Panc1 (cell line): ENCODE measurements around the gene WWOX. TPM values are rescaled to one million over a fixed set of nuclear protein-coding genes. Genes with fewer than 3 reads are reported as not detected.

ENCODE experiments used
- ATAC-seq: fragments of 200-7000 bp; cut with Tn5 transposase; 2 replicates; pipeline ENCODE4 v1.9.1; 2020; ENCODE audit warnings: mild to moderate bottlenecking, moderate library complexity
- BruUV-seq: library from RNA; stranded (reverse); fragments of 400-500 nt; replicated peaks from 2 replicates; lab custom pipeline; 2021; lab: Mats Ljungman, UMichigan
- CTCF ChIA-PET: fragments of 300-600 bp; sonication (Branson Sonifier 250); formaldehyde crosslinking; loops from one replicate; lab custom pipeline; 2022; ENCODE audit warnings: antibody characterized with exemption; lab: Charles Lee
- POLR2A ChIA-PET: fragments of 300-600 bp; sonication (Branson Sonifier 250); formaldehyde crosslinking; loops from one replicate; lab custom pipeline; 2022; ENCODE audit warnings: antibody characterized with exemption; lab: Charles Lee
- DNase-seq: peaks from one replicate; pipeline ENCODE4 v3.0.0-alpha.2; 2010; ENCODE audit warnings: low read depth, low spot score
- H3K27ac ChIP-seq: 2 replicates; pipeline ENCODE4 v1.5.1; 2011; ENCODE audit warnings: mild to moderate bottlenecking, low read length, inconsistent platforms
- H3K27me3 ChIP-seq: fragments of 200-500 bp; sonication (Bioruptor generic); 2 replicates; pipeline ENCODE4 v1.6.0; 2014; ENCODE audit warnings: low read length, inconsistent platforms; ENCODE audit not compliant: control insufficient read depth, insufficient read depth
- H3K36me3 ChIP-seq: fragments of 200-500 bp; sonication (Bioruptor generic); 2 replicates; pipeline ENCODE4 v1.5.1; 2014; ENCODE audit warnings: inconsistent platforms, mild to moderate bottlenecking, low read length, moderate library complexity; ENCODE audit not compliant: control insufficient read depth, insufficient read depth
- H3K4me1 ChIP-seq: 2 replicates; pipeline ENCODE4 v1.5.1; 2011; ENCODE audit warnings: inconsistent platforms, mild to moderate bottlenecking, low read length, moderate library complexity; ENCODE audit not compliant: control insufficient read depth, insufficient read depth
- H3K4me3 ChIP-seq, 2 experiments: 2 replicates each; pipeline ENCODE4 v1.5.1; 2011 to 2012; ENCODE audit warnings: low read depth in 2 of 2, low read length in 2 of 2, mild to moderate bottlenecking in 2 of 2, inconsistent platforms in 1 of 2, moderate library complexity in 1 of 2
- H3K9me3 ChIP-seq: fragments of 200-500 bp; sonication (Bioruptor generic); 2 replicates; pipeline ENCODE4 v1.5.1; 2014; ENCODE audit warnings: low read depth, mild to moderate bottlenecking, inconsistent platforms, low read length, moderate library complexity; ENCODE audit not compliant: control insufficient read depth, insufficient read depth
- POLR2AphosphoS5 ChIP-seq: IDR thresholded peaks from 2 replicates; pipeline ENCODE4 v1.6.1; 2012; ENCODE audit warnings: mild to moderate bottlenecking, low read depth, low read length, moderate library complexity
- SIN3A ChIP-seq: IDR thresholded peaks from 2 replicates; pipeline ENCODE4 v1.6.1; 2012; ENCODE audit warnings: low read depth, mild to moderate bottlenecking, low read length, moderate library complexity, borderline replicate concordance; ENCODE audit not compliant: insufficient read depth
- TCF7L2 ChIP-seq: IDR thresholded peaks from 2 replicates; pipeline ENCODE4 v1.6.1; 2011; ENCODE audit warnings: mild to moderate bottlenecking, low read depth, low read length, inconsistent platforms
- in situ Hi-C: cut with HindIII; loops from 2 replicates; pipeline ENCODE4 v1.10.0; 2016; ENCODE audit warnings: low sequenced_read_pairs, low pct_unique_long_range_greater_than_20kb
- intact Hi-C: fragments of 100-400 bp; cut with micrococcal nuclease; formaldehyde crosslinking; loops from one replicate; pipeline ENCODE4 v1.10.0; 2022; ENCODE audit not compliant: unreplicated experiment
- total RNA-seq: library from RNA; stranded (reverse); gene quantifications from one replicate; pipeline ENCODE4 v1.2.1, GENCODE V29; 2021; ENCODE audit not compliant: unreplicated experiment
- TF ChIP-seq, protein P1 (sequence below): fragments of 450-650 bp; IDR thresholded peaks from 2 replicates; pipeline ENCODE4 v1.5.1; 2017; ENCODE audit warnings: mild to moderate bottlenecking
- TF ChIP-seq, protein P2 (sequence below), 2 experiments: IDR thresholded peaks; 2 replicates each; pipeline ENCODE4 v1.6.1; 2011 to 2012; ENCODE audit warnings: low read depth in 2 of 2, control low read depth in 1 of 2, low read length in 1 of 2, mild to moderate bottlenecking in 1 of 2, moderate library complexity in 1 of 2; ENCODE audit not compliant: insufficient read depth in 1 of 2

Gene WWOX
- total RNA-seq, 1 experiment from 2014 or later, result 12.5 TPM

DNA sequence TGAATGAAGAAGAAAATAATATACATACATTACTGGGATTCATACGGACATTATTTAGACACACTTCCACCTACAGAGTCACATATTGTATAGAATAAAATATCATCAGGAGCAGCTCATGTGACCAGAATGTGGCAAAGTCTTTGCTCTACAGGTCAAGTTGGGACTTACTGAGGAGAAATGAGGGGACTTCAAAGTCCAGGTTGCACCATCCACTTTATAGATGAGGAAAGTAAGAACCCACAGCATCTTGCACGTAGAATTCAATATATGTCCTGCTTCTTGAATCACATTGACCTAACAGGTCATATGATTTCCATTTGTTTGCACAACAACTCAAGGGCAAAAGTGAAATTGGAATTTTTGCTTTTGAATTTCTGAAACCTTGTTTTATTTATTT lies 524.3 kb downstream of the WWOX start:
- POLR2A ChIA-PET, result no interaction called here
- no peaks in the 10 kb centered on the region for H3K27me3 ChIP-seq
- no peak overlapping the region for H3K27ac ChIP-seq
- H3K4me1 ChIP-seq, result no peaks in the 10 kb centered on the region
- no peaks in the 10 kb centered on the region for H3K36me3 ChIP-seq
- CTCF ChIA-PET, result no interaction called here
- in situ Hi-C loops (no loop called here), intact Hi-C loops (no loop called here)
- DNase-seq (no peak), ATAC-seq (no peak)
- H3K4me3 ChIP-seq, result no peak overlapping the region
- H3K9me3 ChIP-seq, result no peaks in the 10 kb centered on the region
- no TSS peak for BruUV-seq
- TF ChIP-seq TCF7L2 (no peak), POLR2AphosphoS5 (no peak), SIN3A (no peak)
- TF ChIP-seq, protein P1, sequence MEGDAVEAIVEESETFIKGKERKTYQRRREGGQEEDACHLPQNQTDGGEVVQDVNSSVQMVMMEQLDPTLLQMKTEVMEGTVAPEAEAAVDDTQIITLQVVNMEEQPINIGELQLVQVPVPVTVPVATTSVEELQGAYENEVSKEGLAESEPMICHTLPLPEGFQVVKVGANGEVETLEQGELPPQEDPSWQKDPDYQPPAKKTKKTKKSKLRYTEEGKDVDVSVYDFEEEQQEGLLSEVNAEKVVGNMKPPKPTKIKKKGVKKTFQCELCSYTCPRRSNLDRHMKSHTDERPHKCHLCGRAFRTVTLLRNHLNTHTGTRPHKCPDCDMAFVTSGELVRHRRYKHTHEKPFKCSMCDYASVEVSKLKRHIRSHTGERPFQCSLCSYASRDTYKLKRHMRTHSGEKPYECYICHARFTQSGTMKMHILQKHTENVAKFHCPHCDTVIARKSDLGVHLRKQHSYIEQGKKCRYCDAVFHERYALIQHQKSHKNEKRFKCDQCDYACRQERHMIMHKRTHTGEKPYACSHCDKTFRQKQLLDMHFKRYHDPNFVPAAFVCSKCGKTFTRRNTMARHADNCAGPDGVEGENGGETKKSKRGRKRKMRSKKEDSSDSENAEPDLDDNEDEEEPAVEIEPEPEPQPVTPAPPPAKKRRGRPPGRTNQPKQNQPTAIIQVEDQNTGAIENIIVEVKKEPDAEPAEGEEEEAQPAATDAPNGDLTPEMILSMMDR, result no peak
- TF ChIP-seq, protein P2, sequence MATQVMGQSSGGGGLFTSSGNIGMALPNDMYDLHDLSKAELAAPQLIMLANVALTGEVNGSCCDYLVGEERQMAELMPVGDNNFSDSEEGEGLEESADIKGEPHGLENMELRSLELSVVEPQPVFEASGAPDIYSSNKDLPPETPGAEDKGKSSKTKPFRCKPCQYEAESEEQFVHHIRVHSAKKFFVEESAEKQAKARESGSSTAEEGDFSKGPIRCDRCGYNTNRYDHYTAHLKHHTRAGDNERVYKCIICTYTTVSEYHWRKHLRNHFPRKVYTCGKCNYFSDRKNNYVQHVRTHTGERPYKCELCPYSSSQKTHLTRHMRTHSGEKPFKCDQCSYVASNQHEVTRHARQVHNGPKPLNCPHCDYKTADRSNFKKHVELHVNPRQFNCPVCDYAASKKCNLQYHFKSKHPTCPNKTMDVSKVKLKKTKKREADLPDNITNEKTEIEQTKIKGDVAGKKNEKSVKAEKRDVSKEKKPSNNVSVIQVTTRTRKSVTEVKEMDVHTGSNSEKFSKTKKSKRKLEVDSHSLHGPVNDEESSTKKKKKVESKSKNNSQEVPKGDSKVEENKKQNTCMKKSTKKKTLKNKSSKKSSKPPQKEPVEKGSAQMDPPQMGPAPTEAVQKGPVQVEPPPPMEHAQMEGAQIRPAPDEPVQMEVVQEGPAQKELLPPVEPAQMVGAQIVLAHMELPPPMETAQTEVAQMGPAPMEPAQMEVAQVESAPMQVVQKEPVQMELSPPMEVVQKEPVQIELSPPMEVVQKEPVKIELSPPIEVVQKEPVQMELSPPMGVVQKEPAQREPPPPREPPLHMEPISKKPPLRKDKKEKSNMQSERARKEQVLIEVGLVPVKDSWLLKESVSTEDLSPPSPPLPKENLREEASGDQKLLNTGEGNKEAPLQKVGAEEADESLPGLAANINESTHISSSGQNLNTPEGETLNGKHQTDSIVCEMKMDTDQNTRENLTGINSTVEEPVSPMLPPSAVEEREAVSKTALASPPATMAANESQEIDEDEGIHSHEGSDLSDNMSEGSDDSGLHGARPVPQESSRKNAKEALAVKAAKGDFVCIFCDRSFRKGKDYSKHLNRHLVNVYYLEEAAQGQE (IDR thresholded peaks at IDR 0.05; ENCODE audit: insufficient read depth in 1 of 2, low read depth in 2 of 2, low read length in 1 of 2), result no peak

DNA sequence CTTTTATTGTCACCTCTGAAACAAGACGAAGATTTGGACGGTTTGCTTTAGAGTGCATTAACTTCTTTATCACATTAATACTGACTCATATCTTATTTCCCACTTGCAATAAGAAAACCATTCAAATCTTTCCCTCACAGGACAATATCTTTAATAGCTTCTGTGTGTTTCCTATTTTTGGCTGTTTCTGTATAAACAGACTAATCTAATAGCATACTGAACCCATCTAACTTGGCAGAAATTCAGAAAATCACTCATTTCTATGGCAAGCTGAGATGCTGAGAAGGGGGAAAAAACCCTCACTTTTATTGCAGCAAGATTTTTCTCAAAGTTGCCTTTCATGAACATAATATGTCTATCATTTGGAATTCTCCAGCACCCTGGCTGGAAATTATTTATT lies 524.9 kb downstream of the WWOX start:
- ChIA-PET POLR2A (no interaction called here), CTCF (no interaction called here)
- Histone ChIP-seq H3K9me3 (no peaks in the 10 kb centered on the region), H3K4me3 (no peak overlapping the region), H3K4me1 (no peaks in the 10 kb centered on the region), H3K36me3 (no peaks in the 10 kb centered on the region), H3K27ac (no peak overlapping the region), H3K27me3 (no peaks in the 10 kb centered on the region)
- no peak for DNase-seq
- in situ Hi-C loops, result no loop called here
- TF ChIP-seq, protein P1, result no peak
- TF ChIP-seq POLR2AphosphoS5, result no peak
- TF ChIP-seq, protein P2 (IDR thresholded peaks at IDR 0.05; ENCODE audit: insufficient read depth in 1 of 2, low read depth in 2 of 2, low read length in 1 of 2), result no peak
- no peak for TF ChIP-seq TCF7L2
- TF ChIP-seq SIN3A, result no peak
- intact Hi-C loops, result no loop called here
- ATAC-seq, result no peak
- no TSS peak for BruUV-seq
